Heart right ventricle (tissue), 16 donors: ENCODE measurements around the gene TWNK. TPM values are rescaled to one million over a fixed set of nuclear protein-coding genes. Genes with fewer than 3 reads are reported as not detected.

Experiments used
- ATAC-seq, 8 donors: fragments of 200-7000 bp; cut with Tn5 transposase; one replicate each; pipeline ENCODE4 v1.9.1; 2020; ENCODE audit warnings: mild to moderate bottlenecking in 8 of 8, moderate library complexity in 8 of 8, moderate number of reproducible peaks in 1 of 8
- DNase-seq, 2 donors: peaks; one replicate each; pipeline ENCODE4 v3.0.0-alpha.2; 2020
- H3K27ac ChIP-seq, 10 donors: fragments of 200-600 bp; sonication (generic) in 2 of 10; one replicate each; pipeline versions ENCODE4 v1.5.0 to v1.8.0; 2020 to 2022; ENCODE audit warnings: mild to moderate bottlenecking in 3 of 10
- H3K27me3 ChIP-seq, 7 donors: fragments of 200-600 bp; one replicate each; pipeline ENCODE4 v1.8.0; 2021 to 2022; ENCODE audit warnings: mild to moderate bottlenecking in 2 of 7
- H3K36me3 ChIP-seq, 9 donors: fragments of 200-600 bp; sonication (generic) in 1 of 9; one replicate each; pipeline versions ENCODE4 v1.5.0 to v1.8.0; 2020 to 2022; ENCODE audit warnings: mild to moderate bottlenecking in 2 of 9
- H3K4me1 ChIP-seq, 9 donors: fragments of 200-600 bp; sonication (generic) in 1 of 9; one replicate each; pipeline versions ENCODE4 v1.5.0 to v1.8.0; 2020 to 2022; ENCODE audit warnings: mild to moderate bottlenecking in 4 of 9
- H3K4me3 ChIP-seq, 10 donors: fragments of 200-600 bp; sonication (generic) in 2 of 10; one replicate each; pipeline versions ENCODE4 v1.5.0 to v1.8.0; 2020 to 2022; ENCODE audit warnings: mild to moderate bottlenecking in 7 of 10, moderate library complexity in 2 of 10
- H3K9me3 ChIP-seq, 11 donors: fragments of 200-600 bp in 10 of 11; sonication (generic) in 2 of 11; one replicate each; pipeline versions ENCODE4 v1.5.0 to v1.8.0; 2013 to 2022; ENCODE audit warnings: mild to moderate bottlenecking in 2 of 11, control low read depth in 1 of 11, moderate library complexity in 1 of 11
- WGBS, 2 donors: extraction: QIAGEN DNeasy Blood & Tissue Kit; methylation state at CpG; one replicate each; pipeline ENCODE4 v1.1.7; 2013; ENCODE audit warnings: inconsistent platforms in 1 of 2; 5-methylcytosine and 5-hydroxymethylcytosine counted together
- intact Hi-C, 10 donors: fragments of 100-400 bp; cut with DNase I; formaldehyde crosslinking; loops; one replicate each; pipeline versions ENCODE4 v1.11.1 to v1.14.2; 2022
- polyA plus RNA-seq, 2 donors: library from polyadenylated mRNA; stranded (reverse); fragments of 200-250 nt; gene quantifications; one replicate each; pipeline ENCODE4 v1.2.3, GENCODE V29; 2013
- total RNA-seq, 10 donors: library from RNA; stranded (reverse); fragmentation: NEBNext Ultra II Directional in 3 of 10; extraction: Animal tissue kit (Norgen Biotek cat#: 25700) in 3 of 10; gene quantifications; one replicate each; pipeline versions ENCODE4 v1.2.1 to v1.2.4, GENCODE V29; 2021 to 2023
- TF ChIP-seq, protein P1 (sequence below), 9 donors: fragments of 200-600 bp; sonication (generic) in 2 of 9; IDR thresholded peaks; one replicate each; pipeline versions ENCODE4 v1.5.0 to v1.8.0; 2021 to 2022; ENCODE audit warnings: antibody characterized with exemption in 9 of 9, mild to moderate bottlenecking in 5 of 9, moderate library complexity in 1 of 9
- donor health status: Arrhythmogenic right ventricular cardiomyopathy.
- donor health status: ischemic (EF 13 %, LVEDD 7.1; RV severe dilation, severe dysfunction).
- donor health status: healthy with polysubstance abuse.
- donor health status: DM: no; HTN: yes; CAD: no.
- donor health status: DM: no; HTN: no; CAD: no.
- donor health status: ischemic (EF 25% LVEDD 6.9; RV normal size, moderate dysfunction).
- donor health status: ischemic (EF 25% LVEDD 5.7; RV mildly dilated, moderate dysfunction).
- donor health status: healthy.
- donor health status: DM: yes; HTN: yes; CAD: no.
- donor health status: Ischemic cardiomyopathy.
- donor health status: ischemic (EF 35%, LVEDD 5.7; RV mildly dilated, moderate dysfunction).
- donor health status: nonischemic (EF 11% LVEDD 7.7; RV severe dilation, severe dysfunction).
- donor health status: DM: yes; HTN: yes; CAD: no.
- donor health status: PGD.
- donor health status: ischemic (EF 29% LVEDD 5.4; RV normal size, mild dysfunction).
- donor health status: nonischemic (EF 23%, LVEDD 6.1; RV moderate dilation, normal function).

The TWNK gene
- total and polyA plus RNA-seq, 12 donors: 4.2 to 7.7 (median 5.4) TPM

DNA sequence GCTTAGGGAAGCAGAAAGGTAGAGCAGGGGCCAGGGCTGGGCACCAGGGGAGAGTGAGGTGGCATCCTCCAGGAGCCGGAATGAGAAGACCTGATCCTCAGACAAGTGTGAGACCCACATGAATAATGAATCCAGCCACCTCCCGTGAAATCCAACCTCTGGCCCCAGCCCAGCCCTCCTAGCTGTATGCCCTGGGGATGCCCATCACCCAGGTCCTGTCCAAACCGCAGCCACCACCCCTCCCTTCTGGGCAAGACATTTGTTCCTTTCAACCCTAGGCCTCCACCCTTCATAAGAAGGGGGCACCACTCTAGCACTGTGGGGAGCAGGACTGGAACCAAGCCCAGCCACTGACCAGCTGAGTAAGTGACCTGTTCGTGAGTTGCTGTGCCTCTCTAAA is 33.9 kb downstream of the TWNK start:
- Histone ChIP-seq H3K4me3 (no peak overlapping the region), H3K27ac (no peak overlapping the region), H3K36me3 (no peaks in the 10 kb centered on the region), H3K4me1 (peaks cover 0 to 15% (median 9%) of the 10 kb centered on the region in 9 donors), H3K9me3 (no peaks in the 10 kb centered on the region), H3K27me3 (peaks cover 0 to 28% (median 24%) of the 10 kb centered on the region in 7 donors)
- TF ChIP-seq, protein P1, sequence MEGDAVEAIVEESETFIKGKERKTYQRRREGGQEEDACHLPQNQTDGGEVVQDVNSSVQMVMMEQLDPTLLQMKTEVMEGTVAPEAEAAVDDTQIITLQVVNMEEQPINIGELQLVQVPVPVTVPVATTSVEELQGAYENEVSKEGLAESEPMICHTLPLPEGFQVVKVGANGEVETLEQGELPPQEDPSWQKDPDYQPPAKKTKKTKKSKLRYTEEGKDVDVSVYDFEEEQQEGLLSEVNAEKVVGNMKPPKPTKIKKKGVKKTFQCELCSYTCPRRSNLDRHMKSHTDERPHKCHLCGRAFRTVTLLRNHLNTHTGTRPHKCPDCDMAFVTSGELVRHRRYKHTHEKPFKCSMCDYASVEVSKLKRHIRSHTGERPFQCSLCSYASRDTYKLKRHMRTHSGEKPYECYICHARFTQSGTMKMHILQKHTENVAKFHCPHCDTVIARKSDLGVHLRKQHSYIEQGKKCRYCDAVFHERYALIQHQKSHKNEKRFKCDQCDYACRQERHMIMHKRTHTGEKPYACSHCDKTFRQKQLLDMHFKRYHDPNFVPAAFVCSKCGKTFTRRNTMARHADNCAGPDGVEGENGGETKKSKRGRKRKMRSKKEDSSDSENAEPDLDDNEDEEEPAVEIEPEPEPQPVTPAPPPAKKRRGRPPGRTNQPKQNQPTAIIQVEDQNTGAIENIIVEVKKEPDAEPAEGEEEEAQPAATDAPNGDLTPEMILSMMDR (IDR thresholded peaks at IDR 0.05): no peak
- DNase-seq (no peak), ATAC-seq (no peak)
- 87 to 94% methylated on average over 4 of the region's 4 CpGs for WGBS, 2 donors
- intact Hi-C loops: no loop called here

DNA sequence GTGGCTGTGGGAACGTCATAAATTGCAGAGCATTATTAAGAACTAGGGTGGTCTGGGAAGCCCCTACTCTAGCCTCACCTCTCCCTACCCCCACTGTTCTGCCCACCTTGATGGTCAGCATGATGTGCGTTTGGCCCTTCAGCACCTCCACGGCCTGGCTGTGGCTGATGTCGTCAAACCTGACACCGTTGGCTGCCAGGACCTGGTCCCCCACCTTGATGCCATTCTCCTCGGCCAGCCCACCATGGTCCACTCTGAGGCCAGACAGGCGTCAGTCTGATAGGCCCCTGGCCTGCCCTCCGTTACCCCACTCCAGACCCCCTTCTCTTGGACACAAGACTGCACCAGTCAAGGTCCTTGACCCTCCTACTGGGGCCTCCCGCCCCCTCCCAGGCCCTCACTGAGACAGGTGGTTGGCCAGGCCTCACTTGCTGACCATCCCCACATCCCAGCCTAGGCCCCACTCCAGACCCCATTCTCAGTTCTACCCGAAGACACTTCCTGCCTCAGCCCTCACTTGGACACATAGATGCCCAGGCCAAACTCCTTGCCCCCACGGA is 34.4 kb downstream of the TWNK start:
- H3K36me3 ChIP-seq: no peaks in the 10 kb centered on the region
- no peaks in the 10 kb centered on the region for H3K9me3 ChIP-seq
- peaks cover 0 to 23% (median 20%) of the 10 kb centered on the region in 7 donors for H3K27me3 ChIP-seq
- peaks cover 0 to 15% (median 9%) of the 10 kb centered on the region in 9 donors for H3K4me1 ChIP-seq
- intact Hi-C loops: no loop called here
- H3K27ac ChIP-seq: no peak overlapping the region
- DNase-seq: no peak
- no peak overlapping the region for H3K4me3 ChIP-seq
- WGBS, 2 donors: 87 to 90% methylated on average over 11 of the region's 11 CpGs
- no peak for ATAC-seq
- TF ChIP-seq, protein P1 (IDR thresholded peaks at IDR 0.05): no peak

DNA sequence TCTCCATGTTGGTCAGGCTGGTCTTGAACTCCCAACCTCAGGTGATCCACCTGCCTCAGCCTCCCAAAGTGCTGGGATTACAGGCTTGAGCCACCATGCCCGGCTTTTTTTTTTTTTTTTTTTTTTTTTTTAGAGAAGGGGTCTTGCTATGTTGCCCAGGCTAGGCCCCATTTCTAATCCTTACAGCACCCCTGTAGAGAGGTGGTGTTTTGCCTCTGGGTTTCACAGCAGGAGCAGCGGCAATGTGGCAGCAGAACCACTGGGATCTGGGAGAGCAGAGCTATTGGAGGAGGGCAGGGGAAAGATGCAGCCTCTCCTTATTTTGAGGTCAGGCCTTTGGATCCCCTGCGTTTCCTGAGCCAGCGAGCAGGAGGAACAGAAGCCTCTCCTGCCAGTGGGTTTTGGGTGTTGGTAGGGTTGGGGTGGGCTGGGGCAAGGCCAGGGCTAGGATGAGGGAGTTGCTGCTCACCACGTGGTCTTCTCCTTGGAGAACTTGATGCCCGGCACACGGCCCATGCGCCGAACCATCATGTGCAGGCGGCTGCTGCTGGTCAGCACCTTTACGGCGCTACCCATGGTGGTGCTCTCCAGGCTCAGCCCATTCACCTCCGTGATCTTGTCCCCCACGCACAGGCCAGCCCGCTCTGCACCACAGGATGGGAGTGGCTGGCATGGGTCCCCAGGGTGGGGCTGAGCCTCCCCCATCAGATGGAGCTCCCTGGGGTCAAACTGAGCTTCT is 35.8 kb downstream of the TWNK start:
- no peak for DNase-seq
- H3K4me1 ChIP-seq: peaks cover 0 to 11% (median 8%) of the 10 kb centered on the region in 9 donors
- intact Hi-C loops: no loop called here
- 91 to 93% methylated on average over 14 to 15 of the region's 15 CpGs for WGBS, 2 donors
- no peak overlapping the region for H3K4me3 ChIP-seq
- no peaks in the 10 kb centered on the region for H3K9me3 ChIP-seq
- peaks cover 0 to 11% (median 10%) of the 10 kb centered on the region in 7 donors for H3K27me3 ChIP-seq
- H3K27ac ChIP-seq: no peak overlapping the region
- ATAC-seq: no peak
- H3K36me3 ChIP-seq: no peaks in the 10 kb centered on the region
- TF ChIP-seq, protein P1 (IDR thresholded peaks at IDR 0.05): no peak

DNA sequence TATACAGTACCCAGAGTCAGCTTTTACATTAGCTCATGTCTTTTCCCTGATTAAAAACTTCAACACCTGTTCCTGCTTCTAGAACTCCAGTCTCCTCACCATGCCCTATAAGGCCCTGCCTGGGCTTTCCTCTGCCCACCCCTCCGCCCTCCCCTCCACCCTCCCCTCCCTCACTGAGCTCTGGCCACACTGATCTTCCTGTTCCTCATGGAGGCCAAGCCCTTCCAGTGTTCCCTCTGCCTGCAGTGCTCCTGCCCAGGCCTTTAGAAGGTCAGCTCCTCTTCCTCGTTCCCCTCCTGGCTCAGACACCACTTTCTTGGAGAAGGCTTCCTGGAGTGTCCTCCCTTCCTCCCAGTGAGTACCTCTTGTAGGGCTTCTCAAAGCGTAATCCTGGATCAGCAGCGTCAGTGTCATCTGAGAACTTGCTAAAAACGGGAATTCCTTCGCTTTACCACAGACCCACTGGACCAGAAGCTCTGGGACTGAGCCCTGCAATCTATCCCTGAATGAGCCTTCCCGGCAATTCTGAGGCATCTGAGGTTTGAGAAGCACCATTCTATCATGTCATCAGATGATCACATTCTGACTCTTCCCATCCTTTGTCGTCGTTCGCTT is 39.9 kb downstream of the TWNK start:
- Histone ChIP-seq H3K4me3 (no peak overlapping the region), H3K27ac (no peak overlapping the region), H3K36me3 (no peaks in the 10 kb centered on the region), H3K9me3 (no peaks in the 10 kb centered on the region), H3K4me1 (peaks cover 6 to 16% (median 10%) of the 10 kb centered on the region in 9 donors), H3K27me3 (no peaks in the 10 kb centered on the region)
- 66 to 80% methylated on average over 10 of the region's 10 CpGs for WGBS, 2 donors
- ATAC-seq (no peak), DNase-seq (no peak)
- intact Hi-C loops: loop anchor here in 1 of 10 donors (5.0 kb wide), 1 partner anchor 40 kb away; the partner anchor contains the start of genes MRPL43 and TWNK
- TF ChIP-seq, protein P1 (IDR thresholded peaks at IDR 0.05): no peak
